Measurements from ENCODE around the gene ENTPD8. TPM values are rescaled to one million over a fixed set of nuclear protein-coding genes. Genes with fewer than 3 reads are reported as not detected.
"Not testable (repeated sequence)": the region's sequence is repeated elsewhere in the genome, so short reads cannot be mapped to it uniquely, and the experiment has no call there.

Gene ENTPD8
- total RNA-seq, 1 donor from 2014 or later: not detected

DNA sequence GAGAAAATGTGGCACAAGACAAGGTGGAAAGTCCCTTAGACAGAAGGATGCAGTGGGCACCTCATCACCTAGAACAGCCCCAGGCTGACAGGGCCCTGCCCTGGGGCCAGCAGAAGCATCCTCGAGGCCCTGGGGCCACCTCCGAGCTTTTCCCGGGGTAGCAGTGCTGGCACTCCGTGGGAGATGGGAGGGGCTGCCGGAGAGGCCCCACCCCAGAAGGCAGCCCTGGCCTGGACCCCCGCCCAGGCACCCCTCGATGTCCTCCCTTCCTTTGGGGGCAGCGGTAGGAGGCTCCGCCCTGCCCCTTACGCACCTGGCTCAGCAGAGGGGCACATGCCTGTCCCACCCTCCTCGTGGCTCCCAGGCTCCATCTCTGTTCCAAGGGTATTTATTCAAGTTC, 35.7 kb upstream of the ENTPD8 start:
- intact Hi-C loops (cut with micrococcal nuclease): no loop called here

- intact Hi-C loops (cut with micrococcal nuclease): no loop called here
These were observed 34.5 kb upstream of the ENTPD8 start for GRCh38 chr9:137475666-137476065.

DNA sequence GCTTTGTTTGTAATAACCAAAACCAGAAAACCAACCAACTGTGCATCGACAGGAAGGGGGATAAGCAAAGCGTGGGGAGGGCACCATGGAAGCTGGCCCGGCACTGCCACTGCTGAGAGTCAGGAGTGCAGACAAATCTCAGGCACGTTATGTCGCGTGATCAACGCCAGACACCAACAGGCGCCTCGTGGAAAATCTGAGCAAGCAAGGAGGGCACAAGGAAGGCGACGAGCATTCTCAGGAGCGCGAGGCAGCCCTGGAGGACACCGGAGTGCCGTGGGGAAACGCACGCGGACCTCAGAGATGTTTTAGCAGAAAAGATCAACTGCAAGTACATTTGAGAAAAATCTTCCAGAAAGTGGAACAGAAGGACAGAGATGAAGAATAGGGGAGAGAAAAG, 33.1 kb upstream of the ENTPD8 start:
- intact Hi-C loops (cut with micrococcal nuclease): no loop called here

- intact Hi-C loops (cut with micrococcal nuclease): no loop called here
These were observed 29.6 kb upstream of the ENTPD8 start for GRCh38 chr9:137470785-137471184.

DNA sequence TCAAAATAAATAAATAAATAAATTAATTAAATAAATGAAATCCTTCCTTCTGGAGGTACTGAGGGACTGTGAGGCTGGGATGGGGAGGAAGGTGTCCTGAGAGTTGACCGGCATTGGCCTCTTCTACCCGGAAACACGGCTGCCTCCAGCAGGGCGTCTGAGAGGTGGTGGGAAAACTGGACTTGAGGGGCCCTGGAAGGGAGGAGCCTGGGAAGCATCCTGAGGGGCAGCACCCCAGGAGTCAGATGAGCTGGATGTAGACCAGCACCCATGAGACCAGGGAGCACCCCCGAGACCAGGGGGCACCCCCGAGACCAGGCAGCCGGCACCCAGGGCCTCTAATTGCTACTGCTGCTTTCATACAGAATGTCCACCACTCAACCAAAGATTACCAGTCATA, 26.7 kb upstream of the ENTPD8 start:
- intact Hi-C loops (cut with micrococcal nuclease): no loop called here

- intact Hi-C loops (cut with micrococcal nuclease): no loop called here
These were observed 26.0 kb upstream of the ENTPD8 start for GRCh38 chr9:137467161-137467581.

DNA sequence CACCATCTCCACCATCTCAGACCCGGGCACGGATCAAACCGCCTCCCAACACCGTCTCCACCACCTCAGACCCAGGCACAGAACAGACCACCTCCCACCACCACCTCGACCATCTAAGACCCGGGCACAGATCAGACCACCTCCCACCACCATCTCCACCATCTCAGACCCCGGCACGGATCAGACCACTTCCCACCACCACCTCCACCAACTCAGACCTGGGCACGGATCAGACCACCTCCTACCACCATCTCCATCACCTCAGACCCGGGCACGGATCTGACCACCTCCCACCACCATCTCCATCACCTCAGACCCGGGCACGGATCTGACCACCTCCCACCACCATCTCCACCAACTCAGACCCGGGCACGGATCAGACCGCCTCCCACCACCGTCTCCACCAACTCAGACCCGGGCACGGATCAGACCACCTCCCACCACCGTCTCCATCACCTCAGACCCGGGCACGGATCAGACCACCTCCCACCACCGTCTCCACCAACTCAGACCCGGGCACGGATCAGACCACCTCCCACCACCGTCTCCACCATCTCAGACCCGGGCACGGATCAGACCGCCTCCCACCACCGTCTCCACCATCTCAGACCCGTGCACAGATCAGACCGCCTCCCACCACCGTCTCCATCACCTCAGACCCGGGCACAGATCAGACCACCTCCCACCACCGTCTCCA, 25.4 kb upstream of the ENTPD8 start:
- intact Hi-C loops (cut with micrococcal nuclease): not testable (repeated sequence)

DNA sequence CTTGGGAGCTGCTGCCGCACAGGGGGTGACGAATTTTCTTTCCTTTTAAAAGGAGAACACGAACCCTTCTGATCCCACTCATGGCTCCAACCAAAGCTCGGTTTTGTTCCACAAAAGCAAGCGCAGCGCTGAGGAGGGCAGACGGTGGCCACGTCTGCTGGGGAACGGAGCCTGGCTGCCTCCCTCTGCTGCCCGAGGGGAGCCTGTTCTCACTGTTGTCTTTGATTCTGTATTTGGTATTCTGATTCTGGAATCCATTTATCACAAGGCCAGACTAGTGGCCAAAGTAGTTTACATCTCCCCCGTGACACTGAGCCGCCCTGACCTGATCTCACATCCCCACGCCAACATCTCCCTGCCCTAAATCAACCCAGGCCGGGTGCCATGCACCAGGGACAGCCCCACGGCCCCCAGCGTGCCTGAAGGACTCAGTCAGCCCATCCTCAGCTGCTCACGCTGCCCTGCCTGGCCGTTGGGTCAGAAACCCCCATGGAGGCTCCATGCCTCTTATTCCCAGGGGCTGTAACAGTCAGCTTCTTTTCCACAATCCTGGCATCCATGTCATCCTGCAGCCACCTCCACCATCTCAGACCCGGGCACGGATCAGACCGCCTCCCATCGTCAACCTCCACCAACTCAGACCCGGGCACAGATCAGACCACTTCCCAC, 24.7 kb upstream of the ENTPD8 start:
- intact Hi-C loops (cut with micrococcal nuclease): no loop called here

DNA sequence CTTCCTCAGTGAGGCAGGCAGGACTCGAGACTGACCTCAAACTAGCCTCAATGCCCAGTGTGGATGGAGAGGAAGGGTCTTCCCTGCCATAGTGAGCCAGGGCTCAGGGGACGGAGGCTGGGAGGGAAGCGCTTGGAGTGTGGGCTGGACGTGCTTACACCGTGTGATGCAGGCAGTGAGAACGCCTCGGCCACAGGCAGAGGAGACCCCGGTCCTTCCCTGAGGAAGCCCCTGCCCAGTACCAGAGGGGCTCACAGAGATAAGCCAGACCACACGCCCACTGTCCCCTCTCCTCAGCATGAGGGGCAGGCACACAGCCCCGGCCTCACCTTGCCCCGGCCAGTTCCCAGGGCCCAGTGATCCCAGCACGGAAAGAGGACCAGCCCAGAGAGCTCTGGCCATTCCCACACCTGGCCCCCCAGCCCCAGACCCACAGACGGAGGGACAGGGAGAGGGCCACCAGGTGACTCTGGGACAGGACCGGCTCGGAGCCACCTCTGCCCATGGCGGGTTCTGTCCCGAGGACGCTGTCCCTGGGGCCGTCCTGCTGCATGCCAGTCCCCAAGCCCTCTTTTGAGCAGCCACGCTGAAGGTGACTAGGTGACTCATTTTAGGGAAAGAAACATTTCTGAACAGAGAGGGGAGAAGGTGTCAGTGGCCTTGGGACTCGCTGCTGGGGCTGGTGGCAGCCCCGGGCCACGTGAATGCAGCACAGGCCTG, 24.0 kb upstream of the ENTPD8 start:
- intact Hi-C loops (cut with micrococcal nuclease): loop anchor here (5.0 kb wide), 1 partner anchor 313 kb away; no protein-coding TSS in a partner anchor

DNA sequence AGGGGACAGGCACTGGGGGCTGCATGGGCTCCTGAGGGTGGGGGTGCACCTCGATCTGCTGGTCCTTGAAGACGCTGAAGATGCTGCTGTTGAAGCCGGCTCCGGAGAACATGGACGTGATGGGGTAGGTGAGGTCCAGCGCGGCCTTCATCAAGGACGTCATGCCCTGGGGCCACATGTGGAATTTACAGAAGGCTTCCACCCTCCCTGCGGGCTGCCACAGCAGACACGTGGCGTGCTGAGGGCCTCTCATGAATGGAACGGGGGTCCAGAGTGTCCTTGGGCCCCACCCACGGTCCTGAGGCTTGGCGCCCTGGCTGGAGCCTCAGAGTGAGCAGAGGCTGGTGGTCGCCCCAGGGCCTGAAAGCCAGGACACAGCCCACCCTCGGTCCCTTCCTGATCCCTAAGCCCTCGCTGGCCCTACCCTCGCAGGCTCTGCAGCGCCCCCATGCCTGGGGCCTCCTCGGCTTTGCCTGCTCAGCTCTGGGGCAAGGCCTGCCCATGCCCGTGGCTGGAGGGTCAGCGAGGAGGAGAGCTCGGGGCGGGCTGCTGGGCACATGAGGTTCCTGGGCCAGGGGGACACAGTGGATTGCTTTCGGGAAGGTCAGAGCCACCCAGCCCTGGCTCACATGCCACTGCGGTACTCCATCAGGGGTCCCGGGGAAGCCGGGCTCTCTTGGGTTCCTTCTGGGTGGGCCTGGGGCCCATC, 23.3 kb upstream of the ENTPD8 start:
- intact Hi-C loops (cut with micrococcal nuclease): loop anchor here (5.0 kb wide), 1 partner anchor 312 kb away; no protein-coding TSS in a partner anchor

- intact Hi-C loops (cut with micrococcal nuclease): loop anchor here (5.0 kb wide), 1 partner anchor 312 kb away; no protein-coding TSS in a partner anchor
These were observed 22.8 kb upstream of the ENTPD8 start for GRCh38 chr9:137463931-137464290.

GRCh38 chr9:137462986-137463930, 22.1 kb upstream of the ENTPD8 start:
- intact Hi-C loops (cut with micrococcal nuclease): loop anchor here (5.0 kb wide), 1 partner anchor 311 kb away; no protein-coding TSS in a partner anchor

DNA sequence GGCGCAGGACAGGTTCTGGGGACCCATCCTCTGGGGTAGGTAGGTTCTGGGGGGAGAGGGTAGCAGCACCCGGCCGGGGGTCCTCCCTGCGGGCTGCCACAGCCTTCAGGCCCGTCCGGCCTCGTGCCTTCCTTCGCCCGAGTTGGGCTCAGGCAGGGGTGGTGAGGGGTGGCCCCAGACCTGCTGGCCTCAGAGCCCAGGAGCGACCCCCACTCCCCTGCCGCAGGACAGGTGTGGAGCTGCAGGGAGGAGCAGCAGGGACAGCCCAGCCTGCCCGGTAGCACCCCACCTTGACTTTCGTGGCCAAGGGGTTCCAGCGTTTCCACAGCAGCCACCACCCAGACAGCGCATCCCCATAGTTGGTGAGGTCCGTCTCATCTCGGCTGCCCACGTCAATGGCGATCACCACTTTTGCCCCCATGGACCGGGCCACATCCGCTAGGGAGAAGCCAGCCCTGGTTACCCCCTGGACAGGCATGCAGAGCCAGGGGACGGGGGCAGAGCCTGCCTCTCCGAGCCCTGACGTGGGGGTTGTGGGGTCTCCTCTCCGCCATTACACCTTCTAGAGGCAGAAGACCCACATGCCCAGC, 21.3 kb upstream of the ENTPD8 start:
- intact Hi-C loops (cut with micrococcal nuclease): loop anchor here (5.0 kb wide), 1 partner anchor 310 kb away; no protein-coding TSS in a partner anchor

DNA sequence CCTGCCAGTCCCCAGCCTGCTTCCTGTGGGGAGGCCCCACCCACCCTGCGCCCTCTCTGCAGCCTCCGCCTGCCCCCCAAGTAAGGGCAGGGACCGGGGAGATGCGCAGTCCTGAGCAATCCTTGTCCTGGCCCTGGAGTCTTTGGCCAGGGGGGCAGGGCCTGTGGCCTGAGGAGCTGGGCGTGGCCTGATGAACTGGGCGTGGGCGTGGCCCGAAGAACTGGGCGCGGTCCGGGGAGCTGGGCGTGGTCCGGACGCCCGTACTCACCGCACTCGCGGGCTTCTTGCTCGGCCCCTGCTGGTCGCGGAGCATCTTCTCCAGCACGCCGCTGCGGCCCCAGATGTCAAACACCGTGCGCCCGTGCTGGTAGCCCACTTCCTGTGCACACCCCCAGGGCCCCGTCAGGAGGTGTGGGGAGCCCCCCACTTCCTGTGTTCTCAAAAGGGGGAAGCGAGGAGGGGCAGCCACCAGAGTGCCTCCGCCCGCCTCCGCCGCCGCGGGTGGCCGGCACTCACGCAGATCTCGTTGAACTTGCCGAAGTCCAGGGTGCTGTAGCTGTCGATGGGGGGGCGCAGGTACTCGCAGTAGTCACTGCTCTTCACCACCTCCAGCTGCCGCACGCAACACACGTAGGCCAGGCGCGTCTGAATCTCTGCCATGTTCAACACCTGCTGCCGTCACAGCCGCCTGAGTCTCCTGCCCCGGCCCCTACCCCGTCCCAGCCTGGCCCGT, 20.7 kb upstream of the ENTPD8 start:
- intact Hi-C loops (cut with micrococcal nuclease): loop anchor here (2.0 to 5.0 kb wide), 2 partner anchors 39 to 310 kb away; partner anchors contain the start of genes EXD3 and NOXA1

GRCh38 chr9:137461316-137461662, 20.1 kb upstream of the ENTPD8 start:
- intact Hi-C loops (cut with micrococcal nuclease): loop anchor here (2.0 to 5.0 kb wide), 2 partner anchors 38 to 309 kb away; partner anchors contain the start of genes EXD3 and NOXA1

GRCh38 chr9:137460363-137461315, 19.5 kb upstream of the ENTPD8 start:
- intact Hi-C loops (cut with micrococcal nuclease): loop anchor here (2.0 to 5.0 kb wide), 2 partner anchors 38 to 308 kb away; partner anchors contain the start of genes EXD3 and NOXA1

GRCh38 chr9:137459601-137460362, 18.6 kb upstream of the ENTPD8 start:
- intact Hi-C loops (cut with micrococcal nuclease): loop anchor here (1.0 to 5.0 kb wide), 4 partner anchors 37 to 307 kb away; partner anchors contain the start of genes ARRDC1, EXD3, MRPL41 and NOXA1

Measured in T-helper 2 cell treated with Interferon-gamma antibody and Interleukin-4, amounts not matched to agents 100 ng/mL and 5 ng/mL, for 36 hours (primary cell).